Chondrocyte (in vitro differentiated cells): Measurements from ENCODE around the gene THSD4. TPM values are rescaled to one million over a fixed set of nuclear protein-coding genes. Genes with fewer than 3 reads are reported as not detected.
A peak's percentile ranks its signal among the peaks of the same experiment; 100 is the strongest.

Source experiments
- DNase-seq: peaks from one replicate; pipeline ENCODE4 v3.0.0; 2021; ENCODE audit warnings: mixed read lengths, low spot score
- H3K27ac Mint-ChIP-seq: one replicate; pipeline ENCODE4 v1.8.0; 2021; ENCODE audit warnings: mild to moderate bottlenecking, moderate library complexity, mixed read lengths; ENCODE audit not compliant: unreplicated experiment
- H3K27me3 Mint-ChIP-seq: 2 replicates; pipeline ENCODE4 v1.8.0; 2021; ENCODE audit warnings: low read depth, mixed read lengths
- H3K36me3 Mint-ChIP-seq: 2 replicates; pipeline ENCODE4 v1.8.0; 2021; ENCODE audit warnings: low read depth, mixed read lengths
- H3K4me1 Mint-ChIP-seq: 2 replicates; pipeline ENCODE4 v1.8.0; 2021; ENCODE audit warnings: low read depth, mild to moderate bottlenecking, mixed read lengths
- H3K4me3 Mint-ChIP-seq: one replicate; pipeline ENCODE4 v1.8.0; 2021; ENCODE audit warnings: mild to moderate bottlenecking, moderate library complexity, mixed read lengths; ENCODE audit not compliant: unreplicated experiment
- H3K9me3 Mint-ChIP-seq: 2 replicates; pipeline ENCODE4 v1.8.0; 2021; ENCODE audit warnings: low read depth, mixed read lengths
- CTCF ChIP-seq: fragments of 200-600 bp; sonication (generic); IDR thresholded peaks from 2 replicates; pipeline ENCODE4 v1.5.0; 2021; ENCODE audit warnings: antibody characterized with exemption, mild to moderate bottlenecking, moderate library complexity
- total RNA-seq: library from RNA; stranded (reverse); gene quantifications from 3 replicates; pipeline ENCODE4 v1.2.1, GENCODE V29; 2021

Gene THSD4
- total RNA-seq, 1 donor from 2014 or later = 3.4 TPM

GRCh38 chr15:71779073-71779797 is 664.0 kb downstream of the THSD4 start:
- Mint-ChIP-seq H3K4me3 (no peak overlapping the region), H3K4me1 (peaks cover 15% of the 10 kb centered on the region), H3K27me3 (no peaks in the 10 kb centered on the region), H3K27ac (no peak overlapping the region), H3K36me3 (no peaks in the 10 kb centered on the region), H3K9me3 (no peaks in the 10 kb centered on the region)
- DNase-seq = no peak
- no peak for TF ChIP-seq CTCF

- no peaks in the 10 kb centered on the region for H3K9me3 Mint-ChIP-seq
- no peaks in the 10 kb centered on the region for H3K36me3 Mint-ChIP-seq
- no peak for DNase-seq
- H3K27ac Mint-ChIP-seq = no peak overlapping the region
- H3K27me3 Mint-ChIP-seq = no peaks in the 10 kb centered on the region
- H3K4me1 Mint-ChIP-seq = peaks cover 15% of the 10 kb centered on the region
- TF ChIP-seq CTCF = peak; percentile 95
- peak overlapping the region; percentile 22 for H3K4me3 Mint-ChIP-seq
Observed at GRCh38 chr15:71780115-71780976, 665.1 kb downstream of the THSD4 start.

GRCh38 chr15:71781179-71781964 is 666.1 kb downstream of the THSD4 start:
- Mint-ChIP-seq H3K27me3 (no peaks in the 10 kb centered on the region), H3K4me3 (no peak overlapping the region), H3K36me3 (no peaks in the 10 kb centered on the region), H3K9me3 (no peaks in the 10 kb centered on the region), H3K27ac (no peak overlapping the region), H3K4me1 (peaks cover 15% of the 10 kb centered on the region)
- no peak for DNase-seq
- TF ChIP-seq CTCF = no peak

GRCh38 chr15:71781965-71782265 is 666.6 kb downstream of the THSD4 start:
- no peak overlapping the region for H3K27ac Mint-ChIP-seq
- no peak for TF ChIP-seq CTCF
- no peaks in the 10 kb centered on the region for H3K9me3 Mint-ChIP-seq
- no peak overlapping the region for H3K4me3 Mint-ChIP-seq
- H3K36me3 Mint-ChIP-seq = no peaks in the 10 kb centered on the region
- peaks cover 15% of the 10 kb centered on the region for H3K4me1 Mint-ChIP-seq
- H3K27me3 Mint-ChIP-seq = no peaks in the 10 kb centered on the region
- no peak for DNase-seq
